GM12875 (cell line): Measurements from ENCODE around the gene UQCC2.

ENCODE experiments used
- H3K4me3 ChIP-seq: one replicate; pipeline ENCODE4 v1.5.1; 2011; ENCODE audit warnings: low read depth, low read length, control low read depth
- CTCF ChIP-seq: IDR thresholded peaks from 2 replicates; pipeline ENCODE4 v1.5.1; 2011; ENCODE audit warnings: low read depth, mild to moderate bottlenecking, control low read depth, inconsistent platforms, low read length, moderate library complexity, borderline replicate concordance; ENCODE audit not compliant: insufficient read depth

Gene UQCC2

GRCh38 chr6:33699739-33700138 lies 11.8 kb downstream of the UQCC2 start:
- no peak for TF ChIP-seq CTCF
- no peak overlapping the region for H3K4me3 ChIP-seq

- no peak for TF ChIP-seq CTCF
- no peak overlapping the region for H3K4me3 ChIP-seq
Observed at GRCh38 chr6:33699131-33699530, 12.4 kb downstream of the UQCC2 start.

- H3K4me3 ChIP-seq, result no peak overlapping the region
- TF ChIP-seq CTCF, result no peak
Observed at GRCh38 chr6:33698494-33698893, 13.0 kb downstream of the UQCC2 start.

GRCh38 chr6:33697845-33698244 lies 13.7 kb downstream of the UQCC2 start:
- no peak for TF ChIP-seq CTCF
- no peak overlapping the region for H3K4me3 ChIP-seq

- no peak for TF ChIP-seq CTCF
- no peak overlapping the region for H3K4me3 ChIP-seq
Observed at GRCh38 chr6:33696548-33697518, 14.7 kb downstream of the UQCC2 start.

GRCh38 chr6:33696076-33696475 lies 15.4 kb downstream of the UQCC2 start:
- TF ChIP-seq CTCF, result no peak
- no peak overlapping the region for H3K4me3 ChIP-seq

- no peak overlapping the region for H3K4me3 ChIP-seq
Observed at GRCh38 chr6:33695451-33695887, 16.0 kb downstream of the UQCC2 start.

More at GRCh38 chr6:33695451-33695887, 16.0 kb downstream of the UQCC2 start:
- no peak for TF ChIP-seq CTCF
